HL-60 (cell line): Measurements from ENCODE around the gene B4GALT2.

Experiments
- DNase-seq, 2 experiments: peaks; one replicate each; pipeline ENCODE4 v3.0.0-alpha.2; 2010 to 2020; ENCODE audit warnings: low read depth in 1 of 2, low spot score in 1 of 2
- H3K27ac ChIP-seq: fragments of 250-450 bp; sonication (Bioruptor Pico); replicated peaks from 2 replicates; pipeline ENCODE4 v1.5.1; 2020; ENCODE audit warnings: mild to moderate bottlenecking, moderate library complexity
- H3K27me3 ChIP-seq: fragments of 250-450 bp; sonication (Bioruptor Pico); 2 replicates; pipeline ENCODE4 v1.5.1; 2021; ENCODE audit warnings: mild to moderate bottlenecking, moderate library complexity; ENCODE audit not compliant: insufficient read depth, poor library complexity, severe bottlenecking
- H3K4me3 ChIP-seq: replicated peaks from 2 replicates; pipeline ENCODE4 v1.5.1; 2011; ENCODE audit warnings: mild to moderate bottlenecking, control low read depth, low read length; ENCODE audit not compliant: insufficient read depth
- GABPA ChIP-seq: IDR thresholded peaks from 2 replicates; pipeline ENCODE4 v1.6.1; 2012; ENCODE audit warnings: low read depth
- POLR2AphosphoS5 ChIP-seq: IDR thresholded peaks from 2 replicates; pipeline ENCODE4 v1.6.1; 2012; ENCODE audit warnings: low read depth
- SPI1 ChIP-seq: IDR thresholded peaks from 2 replicates; pipeline ENCODE4 v1.6.1; 2012; ENCODE audit warnings: low read depth, mild to moderate bottlenecking, borderline replicate concordance
- TF ChIP-seq, protein P1 (sequence below): IDR thresholded peaks from one replicate; pipeline ENCODE4 v1.5.1; 2011; ENCODE audit warnings: low read length, control low read depth, inconsistent platforms; ENCODE audit not compliant: insufficient read depth
- TF ChIP-seq, protein P2 (sequence below): IDR thresholded peaks from 2 replicates; pipeline ENCODE4 v1.6.1; 2012; ENCODE audit warnings: low read depth; ENCODE audit not compliant: insufficient replicate concordance

B4GALT2 gene

DNA sequence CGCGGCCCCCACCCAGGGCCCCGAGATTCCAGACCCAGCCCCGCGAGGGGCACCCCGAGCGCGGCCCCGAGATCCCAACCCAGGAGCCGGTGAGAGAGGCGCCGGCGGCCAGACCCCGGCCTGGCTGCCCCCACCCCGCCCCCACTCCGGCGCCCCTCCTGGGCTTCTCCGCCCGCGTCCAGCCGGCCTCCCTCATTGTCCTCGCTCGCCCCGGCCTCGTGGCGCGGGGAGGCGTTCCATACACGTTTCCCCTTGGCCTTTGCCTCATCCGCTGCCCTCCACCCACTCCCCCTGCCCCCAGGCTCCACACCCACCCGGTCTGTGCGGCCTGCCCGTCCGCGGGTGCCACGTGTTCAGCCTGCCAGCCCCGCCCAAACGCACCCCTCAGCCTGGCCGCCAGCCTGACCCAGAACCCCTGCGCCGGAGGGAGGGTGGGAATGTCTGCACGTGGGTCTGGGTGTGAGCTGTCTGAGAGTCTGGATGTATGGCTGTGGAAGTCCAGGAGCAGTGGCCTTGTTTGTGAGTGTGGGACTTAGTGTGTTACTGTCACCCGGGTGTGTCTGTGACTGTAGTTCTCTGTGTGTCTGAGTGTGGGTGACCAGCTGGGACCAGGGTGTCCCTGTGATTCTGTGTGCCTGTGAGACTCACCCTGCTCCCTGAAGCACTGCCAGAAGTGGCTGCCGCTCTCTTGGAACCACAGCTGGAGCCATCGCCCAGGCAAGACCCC, 681 bp downstream of the B4GALT2 start:
- TF ChIP-seq POLR2AphosphoS5 (peak; percentile 39; the same call in 1 of the 2 replicates), SPI1 (no peak), GABPA (no peak)
- TF ChIP-seq, protein P1, sequence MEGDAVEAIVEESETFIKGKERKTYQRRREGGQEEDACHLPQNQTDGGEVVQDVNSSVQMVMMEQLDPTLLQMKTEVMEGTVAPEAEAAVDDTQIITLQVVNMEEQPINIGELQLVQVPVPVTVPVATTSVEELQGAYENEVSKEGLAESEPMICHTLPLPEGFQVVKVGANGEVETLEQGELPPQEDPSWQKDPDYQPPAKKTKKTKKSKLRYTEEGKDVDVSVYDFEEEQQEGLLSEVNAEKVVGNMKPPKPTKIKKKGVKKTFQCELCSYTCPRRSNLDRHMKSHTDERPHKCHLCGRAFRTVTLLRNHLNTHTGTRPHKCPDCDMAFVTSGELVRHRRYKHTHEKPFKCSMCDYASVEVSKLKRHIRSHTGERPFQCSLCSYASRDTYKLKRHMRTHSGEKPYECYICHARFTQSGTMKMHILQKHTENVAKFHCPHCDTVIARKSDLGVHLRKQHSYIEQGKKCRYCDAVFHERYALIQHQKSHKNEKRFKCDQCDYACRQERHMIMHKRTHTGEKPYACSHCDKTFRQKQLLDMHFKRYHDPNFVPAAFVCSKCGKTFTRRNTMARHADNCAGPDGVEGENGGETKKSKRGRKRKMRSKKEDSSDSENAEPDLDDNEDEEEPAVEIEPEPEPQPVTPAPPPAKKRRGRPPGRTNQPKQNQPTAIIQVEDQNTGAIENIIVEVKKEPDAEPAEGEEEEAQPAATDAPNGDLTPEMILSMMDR = no peak
- TF ChIP-seq, protein P2, sequence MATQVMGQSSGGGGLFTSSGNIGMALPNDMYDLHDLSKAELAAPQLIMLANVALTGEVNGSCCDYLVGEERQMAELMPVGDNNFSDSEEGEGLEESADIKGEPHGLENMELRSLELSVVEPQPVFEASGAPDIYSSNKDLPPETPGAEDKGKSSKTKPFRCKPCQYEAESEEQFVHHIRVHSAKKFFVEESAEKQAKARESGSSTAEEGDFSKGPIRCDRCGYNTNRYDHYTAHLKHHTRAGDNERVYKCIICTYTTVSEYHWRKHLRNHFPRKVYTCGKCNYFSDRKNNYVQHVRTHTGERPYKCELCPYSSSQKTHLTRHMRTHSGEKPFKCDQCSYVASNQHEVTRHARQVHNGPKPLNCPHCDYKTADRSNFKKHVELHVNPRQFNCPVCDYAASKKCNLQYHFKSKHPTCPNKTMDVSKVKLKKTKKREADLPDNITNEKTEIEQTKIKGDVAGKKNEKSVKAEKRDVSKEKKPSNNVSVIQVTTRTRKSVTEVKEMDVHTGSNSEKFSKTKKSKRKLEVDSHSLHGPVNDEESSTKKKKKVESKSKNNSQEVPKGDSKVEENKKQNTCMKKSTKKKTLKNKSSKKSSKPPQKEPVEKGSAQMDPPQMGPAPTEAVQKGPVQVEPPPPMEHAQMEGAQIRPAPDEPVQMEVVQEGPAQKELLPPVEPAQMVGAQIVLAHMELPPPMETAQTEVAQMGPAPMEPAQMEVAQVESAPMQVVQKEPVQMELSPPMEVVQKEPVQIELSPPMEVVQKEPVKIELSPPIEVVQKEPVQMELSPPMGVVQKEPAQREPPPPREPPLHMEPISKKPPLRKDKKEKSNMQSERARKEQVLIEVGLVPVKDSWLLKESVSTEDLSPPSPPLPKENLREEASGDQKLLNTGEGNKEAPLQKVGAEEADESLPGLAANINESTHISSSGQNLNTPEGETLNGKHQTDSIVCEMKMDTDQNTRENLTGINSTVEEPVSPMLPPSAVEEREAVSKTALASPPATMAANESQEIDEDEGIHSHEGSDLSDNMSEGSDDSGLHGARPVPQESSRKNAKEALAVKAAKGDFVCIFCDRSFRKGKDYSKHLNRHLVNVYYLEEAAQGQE = no peak
- H3K4me3 ChIP-seq = peak overlapping the region; percentile 63
- H3K27me3 ChIP-seq = no peaks in the 10 kb centered on the region
- DNase-seq = peak; percentile 54 to 80
- peak overlapping the region; percentile 48 for H3K27ac ChIP-seq

DNA sequence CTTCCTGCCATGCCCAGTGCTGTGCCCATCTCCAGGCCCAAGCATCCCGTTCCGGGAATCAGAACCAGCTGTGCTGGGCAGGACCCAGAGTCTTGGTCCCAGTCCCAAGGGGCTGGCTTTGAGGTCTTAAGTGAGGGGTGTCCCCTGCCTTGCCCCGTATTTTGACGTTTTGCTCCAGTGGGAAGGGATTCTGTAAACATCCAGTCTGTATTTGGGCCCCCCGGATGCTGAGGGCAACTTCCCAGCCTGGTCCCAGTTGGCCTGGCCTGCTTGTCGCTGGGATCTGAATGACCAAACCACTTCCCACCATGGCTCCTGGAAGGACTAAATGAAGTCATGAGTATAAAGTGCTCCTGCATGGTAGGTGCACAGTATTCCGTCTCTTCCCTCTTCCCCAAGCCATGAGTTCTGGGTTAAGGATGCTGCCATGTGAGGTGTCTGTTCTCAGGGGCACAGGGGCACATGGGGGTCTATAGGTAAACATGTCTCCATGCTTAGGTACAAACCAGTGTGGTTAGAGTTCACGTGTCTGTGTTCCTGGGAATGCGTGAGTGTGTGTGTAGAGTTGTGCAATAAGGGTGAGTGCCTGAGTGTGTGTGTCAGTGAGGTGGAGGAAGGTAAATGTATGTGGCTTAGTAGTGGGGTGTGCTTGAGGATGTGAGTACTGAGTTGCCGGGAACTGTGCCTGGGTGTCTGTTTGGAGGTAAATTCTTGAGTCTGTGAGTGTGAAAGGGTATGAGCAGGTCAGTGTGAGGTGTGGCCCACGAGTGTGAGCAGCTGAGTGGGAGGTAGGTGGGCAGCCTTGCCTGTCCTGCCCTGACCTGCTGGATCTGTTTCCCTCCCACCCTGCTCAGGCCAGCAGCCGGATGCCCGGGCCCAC, 1.5 kb downstream of the B4GALT2 start:
- TF ChIP-seq POLR2AphosphoS5 (no peak), GABPA (no peak), SPI1 (no peak)
- TF ChIP-seq, protein P1 = no peak
- TF ChIP-seq, protein P2 = no peak
- DNase-seq = peak in 1 of 2 experiments; percentile 85
- H3K4me3 ChIP-seq = peak overlapping the region; percentile 63
- no peaks in the 10 kb centered on the region for H3K27me3 ChIP-seq
- peak overlapping the region; percentile 48 for H3K27ac ChIP-seq

DNA sequence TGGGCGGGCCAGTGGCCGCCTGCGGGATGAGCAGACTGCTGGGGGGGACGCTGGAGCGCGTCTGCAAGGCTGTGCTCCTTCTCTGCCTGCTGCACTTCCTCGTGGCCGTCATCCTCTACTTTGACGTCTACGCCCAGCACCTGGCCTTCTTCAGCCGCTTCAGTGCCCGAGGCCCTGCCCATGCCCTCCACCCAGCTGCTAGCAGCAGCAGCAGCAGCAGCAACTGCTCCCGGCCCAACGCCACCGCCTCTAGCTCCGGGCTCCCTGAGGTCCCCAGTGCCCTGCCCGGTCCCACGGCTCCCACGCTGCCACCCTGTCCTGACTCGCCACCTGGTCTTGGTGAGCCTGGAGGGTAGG, 2.1 kb downstream of the B4GALT2 start:
- Histone ChIP-seq H3K27me3 (no peaks in the 10 kb centered on the region), H3K4me3 (no peak overlapping the region), H3K27ac (no peak overlapping the region)
- TF ChIP-seq GABPA (no peak), SPI1 (no peak), POLR2AphosphoS5 (no peak)
- TF ChIP-seq, protein P2 = no peak
- TF ChIP-seq, protein P1 = no peak
- no peak for DNase-seq
